ENCODE measurements around the gene ATPAF1.

GRCh38 chr1:46689356-46689755 lies 21.2 kb upstream of the ATPAF1 start:
- TF ChIP-seq CTCF (IDR thresholded peaks at IDR 0.05) = no peak
- TF ChIP-seq POLR2A (IDR thresholded peaks at IDR 0.05) = no peak

All from prostate gland (tissue), 2 donors.